Bronchial epithelial cell (primary cell): ENCODE data around the gene GRIK1. TPM values are rescaled to one million over a fixed set of nuclear protein-coding genes. Genes with fewer than 3 reads are reported as not detected.
A peak's percentile ranks its signal among the peaks of the same experiment; 100 is the strongest.

Experiments
- DNase-seq: peaks from one replicate; pipeline ENCODE4 v3.0.0-alpha.2; 2010; ENCODE audit warnings: low read depth
- FAIRE-seq: peaks from 2 replicates; lab custom pipeline; 2011; peaks lifted over from hg19 to GRCh38; lab: Jason Lieb, UNC
- H3K27me3 ChIP-seq: 2 replicates; pipeline ENCODE4 v1.5.1; 2011; ENCODE audit warnings: low read length; ENCODE audit not compliant: control insufficient read depth, insufficient read depth
- H3K36me3 ChIP-seq: 2 replicates; pipeline ENCODE4 v1.5.1; 2011; ENCODE audit warnings: low read length; ENCODE audit not compliant: control insufficient read depth, insufficient read depth
- H3K4me3 ChIP-seq: 2 replicates; pipeline ENCODE4 v1.5.1; 2011; ENCODE audit warnings: mild to moderate bottlenecking, low read depth, low read length, control low read depth
- total RNA-seq: library from RNA; depleted of rRNA; stranded (reverse); fragments of >200 nt; gene quantifications from 2 replicates; pipeline ENCODE4 v1.2.1, GENCODE V29; 2014
- TF ChIP-seq, protein P1 (sequence below): IDR thresholded peaks from 2 replicates; pipeline ENCODE4 v1.5.1; 2011; ENCODE audit warnings: mild to moderate bottlenecking, moderate library complexity, low read length, control low read depth, inconsistent platforms; ENCODE audit not compliant: insufficient read depth, severe bottlenecking

The GRIK1 gene
- total RNA-seq, 1 donor from 2014 or later, result not detected

DNA sequence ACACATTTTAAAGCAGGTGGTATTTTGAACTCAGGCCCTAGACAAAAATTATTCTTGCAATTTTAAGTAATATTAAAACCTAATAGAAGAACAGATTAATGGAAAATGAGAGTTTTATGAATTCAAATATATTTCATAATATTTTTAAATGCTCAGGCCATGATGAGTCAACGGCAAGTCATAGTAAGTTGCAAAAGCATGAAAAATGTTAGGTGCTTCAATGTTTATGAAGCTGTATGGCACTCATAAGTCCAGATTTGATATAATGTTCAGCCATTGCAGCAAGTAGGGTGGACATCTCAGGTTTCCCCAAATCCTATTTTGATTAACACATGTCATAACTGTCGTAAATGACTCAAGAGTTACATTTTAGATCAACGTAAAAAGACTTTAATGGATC lies 112.6 kb downstream of the GRIK1 start:
- no peaks in the 10 kb centered on the region for H3K27me3 ChIP-seq
- DNase-seq (peak; percentile 78), FAIRE-seq (no peak)
- TF ChIP-seq, protein P1, sequence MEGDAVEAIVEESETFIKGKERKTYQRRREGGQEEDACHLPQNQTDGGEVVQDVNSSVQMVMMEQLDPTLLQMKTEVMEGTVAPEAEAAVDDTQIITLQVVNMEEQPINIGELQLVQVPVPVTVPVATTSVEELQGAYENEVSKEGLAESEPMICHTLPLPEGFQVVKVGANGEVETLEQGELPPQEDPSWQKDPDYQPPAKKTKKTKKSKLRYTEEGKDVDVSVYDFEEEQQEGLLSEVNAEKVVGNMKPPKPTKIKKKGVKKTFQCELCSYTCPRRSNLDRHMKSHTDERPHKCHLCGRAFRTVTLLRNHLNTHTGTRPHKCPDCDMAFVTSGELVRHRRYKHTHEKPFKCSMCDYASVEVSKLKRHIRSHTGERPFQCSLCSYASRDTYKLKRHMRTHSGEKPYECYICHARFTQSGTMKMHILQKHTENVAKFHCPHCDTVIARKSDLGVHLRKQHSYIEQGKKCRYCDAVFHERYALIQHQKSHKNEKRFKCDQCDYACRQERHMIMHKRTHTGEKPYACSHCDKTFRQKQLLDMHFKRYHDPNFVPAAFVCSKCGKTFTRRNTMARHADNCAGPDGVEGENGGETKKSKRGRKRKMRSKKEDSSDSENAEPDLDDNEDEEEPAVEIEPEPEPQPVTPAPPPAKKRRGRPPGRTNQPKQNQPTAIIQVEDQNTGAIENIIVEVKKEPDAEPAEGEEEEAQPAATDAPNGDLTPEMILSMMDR, result no peak
- no peak overlapping the region for H3K4me3 ChIP-seq
- H3K36me3 ChIP-seq, result no peaks in the 10 kb centered on the region

DNA sequence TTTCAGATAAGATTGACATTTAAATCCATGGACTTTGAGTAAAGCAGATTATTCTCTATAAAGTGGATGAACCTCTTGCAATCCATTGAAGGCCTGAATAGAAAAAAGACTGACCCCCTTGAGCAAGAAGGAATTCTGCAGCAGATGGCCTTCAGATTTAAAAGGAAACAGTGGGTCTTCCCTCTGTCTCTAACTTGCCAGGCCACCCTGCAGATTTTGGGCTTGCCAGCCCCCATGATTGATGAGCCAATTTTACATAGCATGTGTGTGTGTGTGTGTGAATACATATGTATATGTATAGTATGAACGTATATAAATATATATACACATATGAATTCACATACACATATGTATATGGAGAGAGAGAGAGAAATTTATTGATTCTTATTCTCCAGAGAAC lies 113.4 kb downstream of the GRIK1 start:
- DNase-seq, result no peak
- TF ChIP-seq, protein P1, result no peak
- Histone ChIP-seq H3K36me3 (no peaks in the 10 kb centered on the region), H3K27me3 (no peaks in the 10 kb centered on the region), H3K4me3 (no peak overlapping the region)
- no peak for FAIRE-seq

DNA sequence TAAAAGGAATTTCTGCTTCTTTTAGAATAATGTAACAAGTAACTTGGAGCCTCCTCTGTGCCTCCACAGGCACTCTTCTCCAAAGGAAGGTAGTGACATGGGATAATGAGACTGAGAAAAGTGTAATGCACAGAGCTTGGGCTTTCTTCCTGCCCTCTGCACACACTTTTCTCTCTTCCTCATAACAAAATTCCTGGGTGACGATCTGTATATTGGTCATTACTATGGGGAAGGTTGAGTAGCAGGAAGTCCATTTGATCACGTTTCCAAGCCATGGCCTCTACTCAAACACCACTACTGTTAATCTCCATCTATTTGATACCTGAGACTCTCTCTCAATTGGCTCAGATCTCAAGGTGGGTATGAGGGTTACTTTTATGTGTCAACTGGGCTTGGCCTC lies 113.9 kb downstream of the GRIK1 start:
- no peaks in the 10 kb centered on the region for H3K36me3 ChIP-seq
- no peaks in the 10 kb centered on the region for H3K27me3 ChIP-seq
- DNase-seq, result peak; percentile 22
- no peak for FAIRE-seq
- H3K4me3 ChIP-seq, result no peak overlapping the region
- TF ChIP-seq, protein P1, result no peak

DNA sequence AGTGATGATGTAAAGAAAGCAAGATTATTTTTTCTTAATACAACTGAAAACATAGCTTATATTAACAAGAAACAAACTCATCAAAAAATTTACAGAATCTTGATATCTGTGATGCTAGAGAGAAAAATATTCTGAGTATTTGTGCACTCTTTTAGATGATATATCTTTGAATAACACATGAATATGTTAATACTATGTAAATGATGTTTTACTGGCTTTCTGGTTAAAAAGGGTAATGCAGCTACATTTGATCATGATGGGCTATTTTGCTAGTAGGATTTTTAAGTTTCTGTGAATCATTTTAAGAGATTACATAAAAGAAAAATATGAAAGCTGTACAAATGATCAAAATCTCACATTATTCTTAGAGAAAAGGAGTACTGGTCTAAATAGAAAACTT lies 114.5 kb downstream of the GRIK1 start:
- no peak for FAIRE-seq
- H3K36me3 ChIP-seq, result no peaks in the 10 kb centered on the region
- H3K27me3 ChIP-seq, result no peaks in the 10 kb centered on the region
- DNase-seq, result no peak
- no peak overlapping the region for H3K4me3 ChIP-seq
- TF ChIP-seq, protein P1, result no peak

GRCh38 chr21:29822064-29822463 lies 117.7 kb downstream of the GRIK1 start:
- DNase-seq (no peak), FAIRE-seq (no peak)
- H3K4me3 ChIP-seq, result no peak overlapping the region
- no peaks in the 10 kb centered on the region for H3K27me3 ChIP-seq
- TF ChIP-seq, protein P1, result no peak
- H3K36me3 ChIP-seq, result no peaks in the 10 kb centered on the region

- Histone ChIP-seq H3K36me3 (no peaks in the 10 kb centered on the region), H3K4me3 (no peak overlapping the region), H3K27me3 (no peaks in the 10 kb centered on the region)
- TF ChIP-seq, protein P1, result no peak
- FAIRE-seq, result no peak
- no peak for DNase-seq
Observed at GRCh38 chr21:29821230-29821629, 118.6 kb downstream of the GRIK1 start.
